Mammary epithelial cell (primary cell): ENCODE results near the gene WASL.

Experiments
- CTCF ChIP-seq, 2 donors: IDR thresholded peaks in 1 of 2; conservative IDR thresholded peaks in 1 of 2; 2 replicates each; pipeline ENCODE4 v1.5.1; 2011 to 2012; ENCODE audit warnings: inconsistent platforms in 2 of 2, low read length in 2 of 2, mild to moderate bottlenecking in 2 of 2, control low read depth in 1 of 2, low read depth in 1 of 2; ENCODE audit not compliant: insufficient read depth in 1 of 2; ENCODE audit errors: extremely low read depth in 1 of 2
- EZH2 ChIP-seq: IDR thresholded peaks from 2 replicates; pipeline ENCODE4 v1.6.1; 2012; ENCODE audit warnings: low read length, inconsistent platforms, borderline replicate concordance

GRCh38 chr7:123656544-123657303, 92.1 kb downstream of the WASL start:
- TF ChIP-seq CTCF (conservative IDR thresholded peaks at IDR 0.05 in 1 of 2, IDR thresholded peaks at IDR 0.05 in 1 of 2; ENCODE audit: extremely low read depth in 1 of 2, insufficient read depth in 1 of 2, low read depth in 1 of 2, low read length in 2 of 2) = no peak
- no peak for TF ChIP-seq EZH2
